ENCODE data around the gene PIP5KL1.

PIP5KL1 gene

DNA sequence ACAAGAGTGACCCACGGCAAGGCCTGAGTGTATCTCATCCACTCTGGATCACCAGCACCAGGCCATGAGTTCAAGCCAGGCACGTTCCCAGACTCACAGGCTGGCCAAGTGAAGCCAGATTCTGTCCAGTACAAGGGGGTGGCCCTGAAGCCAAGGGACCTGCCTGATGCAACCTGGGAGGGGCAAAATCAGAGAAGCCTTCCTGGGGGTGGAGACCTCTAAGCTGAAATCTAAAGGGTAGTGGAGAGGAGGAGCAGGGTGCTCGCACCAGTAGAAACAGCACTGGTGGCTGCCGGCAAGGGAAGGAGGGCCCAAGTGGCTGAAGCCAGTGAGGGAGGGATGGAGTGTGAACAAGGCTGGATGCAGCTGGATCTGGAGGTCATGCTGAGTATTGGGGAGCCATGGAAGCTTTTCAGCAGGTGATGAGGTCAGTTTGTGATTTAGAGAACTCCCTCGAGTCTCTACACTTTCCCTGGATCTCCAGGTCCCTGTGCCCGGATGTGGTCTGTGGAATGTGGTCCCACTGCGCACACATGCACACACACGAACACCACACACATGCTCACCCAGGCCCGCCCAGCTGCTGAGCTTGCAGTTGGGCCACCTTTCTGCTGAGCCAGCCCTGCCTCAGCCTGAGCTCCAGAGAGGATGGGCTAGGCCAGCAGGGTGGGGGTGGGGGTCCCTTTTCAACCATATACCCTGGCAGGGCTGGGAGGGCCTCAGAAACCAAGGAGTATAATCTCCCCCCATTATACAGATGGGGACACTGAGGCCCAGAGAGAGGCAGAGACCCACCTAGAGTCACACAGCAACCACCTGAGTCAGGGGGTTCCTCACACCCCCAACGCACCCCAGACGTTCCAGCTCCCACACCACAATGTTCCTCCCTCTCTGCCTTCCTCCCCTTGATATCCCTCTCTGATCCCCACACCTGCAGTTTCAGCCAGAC is 1.6 kb downstream of the PIP5KL1 start:
- no peak overlapping the region for H3K4me2 ChIP-seq (ENCODE audit: low read depth, low read length, poor library complexity, severe bottlenecking)
- no peaks in the 10 kb centered on the region for H3K36me3 ChIP-seq (ENCODE audit: insufficient read depth, low read length)
- TF ChIP-seq EZH2phosphoT487 (IDR thresholded peaks at IDR 0.05; ENCODE audit: borderline replicate concordance): no peak
- TF ChIP-seq, protein P1, sequence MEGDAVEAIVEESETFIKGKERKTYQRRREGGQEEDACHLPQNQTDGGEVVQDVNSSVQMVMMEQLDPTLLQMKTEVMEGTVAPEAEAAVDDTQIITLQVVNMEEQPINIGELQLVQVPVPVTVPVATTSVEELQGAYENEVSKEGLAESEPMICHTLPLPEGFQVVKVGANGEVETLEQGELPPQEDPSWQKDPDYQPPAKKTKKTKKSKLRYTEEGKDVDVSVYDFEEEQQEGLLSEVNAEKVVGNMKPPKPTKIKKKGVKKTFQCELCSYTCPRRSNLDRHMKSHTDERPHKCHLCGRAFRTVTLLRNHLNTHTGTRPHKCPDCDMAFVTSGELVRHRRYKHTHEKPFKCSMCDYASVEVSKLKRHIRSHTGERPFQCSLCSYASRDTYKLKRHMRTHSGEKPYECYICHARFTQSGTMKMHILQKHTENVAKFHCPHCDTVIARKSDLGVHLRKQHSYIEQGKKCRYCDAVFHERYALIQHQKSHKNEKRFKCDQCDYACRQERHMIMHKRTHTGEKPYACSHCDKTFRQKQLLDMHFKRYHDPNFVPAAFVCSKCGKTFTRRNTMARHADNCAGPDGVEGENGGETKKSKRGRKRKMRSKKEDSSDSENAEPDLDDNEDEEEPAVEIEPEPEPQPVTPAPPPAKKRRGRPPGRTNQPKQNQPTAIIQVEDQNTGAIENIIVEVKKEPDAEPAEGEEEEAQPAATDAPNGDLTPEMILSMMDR (conservative IDR thresholded peaks at IDR 0.05; ENCODE audit: low read length): no peak
- H3K9me3 ChIP-seq (ENCODE audit: insufficient read depth, low read depth, low read length): no peaks in the 10 kb centered on the region
- no peaks in the 10 kb centered on the region; the same call in 1 of the 2 replicates for H3K79me2 ChIP-seq (ENCODE audit: insufficient read depth, low read length)
- no peak overlapping the region for H3K9ac ChIP-seq (ENCODE audit: low read depth, low read length, poor library complexity, severe bottlenecking)
- no peaks in the 10 kb centered on the region for H4K20me1 ChIP-seq (ENCODE audit: insufficient read depth, low read length, poor library complexity, severe bottlenecking)
- H2AFZ ChIP-seq (ENCODE audit: low read length): no peak overlapping the region
- H3F3A ChIP-seq (ENCODE audit: low read depth): no peaks in the 10 kb centered on the region
- H3K4me3 ChIP-seq (ENCODE audit: low read length, poor library complexity, severe bottlenecking): no peak overlapping the region
- H3K9me2 ChIP-seq (replicated peaks; ENCODE audit: low read depth, low read length): no peaks in the 10 kb centered on the region
- no peaks in the 10 kb centered on the region for H3K4me1 ChIP-seq (ENCODE audit: insufficient read depth, low read length, poor library complexity, severe bottlenecking)
- no peaks in the 10 kb centered on the region for H3K27me3 ChIP-seq (ENCODE audit: insufficient read depth, low read length, poor library complexity, severe bottlenecking)

DNA sequence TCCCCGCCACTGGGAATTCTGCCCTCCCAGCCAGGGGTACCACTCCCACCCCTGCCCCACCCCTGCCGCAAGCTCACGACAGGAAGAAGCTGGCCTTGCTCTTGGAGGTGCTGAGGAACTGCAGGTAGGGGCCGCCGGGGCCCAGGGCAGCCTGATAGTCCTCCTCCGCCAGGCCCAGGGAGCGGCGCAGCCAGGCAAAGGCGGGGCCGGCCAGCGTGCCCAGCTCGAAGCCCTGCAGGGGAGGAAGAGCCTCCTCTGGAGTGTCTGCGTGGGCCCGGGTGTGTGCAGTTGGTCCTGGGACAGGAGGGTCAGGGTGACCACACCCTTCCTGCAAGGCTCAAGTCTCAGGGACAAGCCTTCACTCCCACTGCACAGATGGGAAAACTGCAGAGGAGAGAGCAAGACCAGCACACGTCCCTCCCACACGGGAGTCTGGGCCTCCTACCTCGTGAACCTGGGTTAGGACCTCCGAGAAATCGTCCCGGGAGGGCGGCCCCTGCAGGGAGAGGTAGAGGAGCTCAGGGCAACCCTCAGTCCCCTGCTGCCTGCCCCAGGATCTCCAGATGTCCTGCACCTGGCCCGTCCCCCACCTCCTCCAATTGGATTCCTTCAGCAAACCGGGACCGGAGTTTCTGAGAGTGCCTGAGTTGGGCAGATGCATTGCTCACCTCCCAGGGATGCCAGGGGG is 2.4 kb downstream of the PIP5KL1 start:
- no peaks in the 10 kb centered on the region for H3K4me1 ChIP-seq (ENCODE audit: insufficient read depth, low read length, poor library complexity, severe bottlenecking)
- TF ChIP-seq EZH2phosphoT487 (IDR thresholded peaks at IDR 0.05; ENCODE audit: borderline replicate concordance): no peak
- TF ChIP-seq, protein P1 (conservative IDR thresholded peaks at IDR 0.05; ENCODE audit: low read length): no peak

DNA sequence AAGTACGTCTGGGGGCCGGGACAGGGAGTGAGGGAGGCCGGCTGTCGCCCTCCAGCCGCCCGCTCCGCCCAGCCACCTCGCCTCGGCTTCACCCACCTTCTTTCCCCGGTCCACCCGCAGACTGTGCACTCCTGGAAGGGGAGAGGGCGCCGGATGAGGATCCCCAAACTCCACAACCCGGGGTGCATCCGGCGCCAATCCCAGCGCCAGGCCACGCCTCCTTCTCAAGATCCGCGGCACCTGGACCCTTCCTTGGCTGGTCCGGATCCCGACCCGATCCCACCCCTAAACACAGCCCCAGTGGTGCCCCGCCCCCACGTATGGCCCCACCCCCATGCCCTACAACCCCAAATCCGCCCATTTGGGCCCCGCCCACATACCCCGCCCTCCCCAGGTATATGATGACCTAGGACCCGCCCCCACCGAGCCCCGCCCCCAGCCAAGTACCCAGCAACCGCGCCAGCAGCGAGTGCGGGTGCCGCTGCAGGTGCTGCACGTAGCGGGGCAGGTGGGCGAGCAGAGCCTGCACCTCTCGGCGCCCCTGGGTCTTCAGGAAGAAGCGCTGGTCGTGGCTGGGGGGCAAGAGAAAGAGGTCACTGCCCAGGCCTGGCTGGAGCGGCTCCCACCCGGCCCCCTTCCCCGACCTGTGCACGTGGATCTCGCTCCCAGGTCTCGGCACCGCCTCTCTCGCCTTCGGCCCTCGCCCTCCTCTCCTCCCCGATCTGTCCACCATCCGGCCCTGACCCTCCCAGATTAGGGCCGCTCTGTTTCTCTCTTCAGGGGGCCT is 3.2 kb downstream of the PIP5KL1 start:
- H2AFZ ChIP-seq (ENCODE audit: low read length): no peak overlapping the region
- H3K79me2 ChIP-seq (ENCODE audit: insufficient read depth, low read length): no peaks in the 10 kb centered on the region
- no peaks in the 10 kb centered on the region for H3K27me3 ChIP-seq (ENCODE audit: insufficient read depth, low read length, poor library complexity, severe bottlenecking)
- H3K9me3 ChIP-seq (ENCODE audit: insufficient read depth, low read depth, low read length): no peaks in the 10 kb centered on the region
- no peaks in the 10 kb centered on the region for H3F3A ChIP-seq (ENCODE audit: low read depth)
- no peaks in the 10 kb centered on the region for H3K36me3 ChIP-seq (ENCODE audit: insufficient read depth, low read length)
- H3K9me2 ChIP-seq (replicated peaks; ENCODE audit: low read depth, low read length): no peaks in the 10 kb centered on the region
- no peak overlapping the region for H3K4me3 ChIP-seq (ENCODE audit: low read length, poor library complexity, severe bottlenecking)
- no peaks in the 10 kb centered on the region for H4K20me1 ChIP-seq (ENCODE audit: insufficient read depth, low read length, poor library complexity, severe bottlenecking)
- no peak overlapping the region for H3K4me2 ChIP-seq (ENCODE audit: low read depth, low read length, poor library complexity, severe bottlenecking)
- no peak overlapping the region for H3K9ac ChIP-seq (ENCODE audit: low read depth, low read length, poor library complexity, severe bottlenecking)
- TF ChIP-seq EZH2phosphoT487 (IDR thresholded peaks at IDR 0.05; ENCODE audit: borderline replicate concordance): no peak
- TF ChIP-seq, protein P1 (conservative IDR thresholded peaks at IDR 0.05; ENCODE audit: low read length): no peak
- H3K4me1 ChIP-seq (ENCODE audit: insufficient read depth, low read length, poor library complexity, severe bottlenecking): no peaks in the 10 kb centered on the region

More for the DNA sequence above, 2.4 kb downstream of the PIP5KL1 start:
- Histone ChIP-seq H3K9me2 (replicated peaks; ENCODE audit: low read depth, low read length) (no peaks in the 10 kb centered on the region), H2AFZ (ENCODE audit: low read length) (no peak overlapping the region), H3K9ac (ENCODE audit: low read depth, low read length, poor library complexity, severe bottlenecking) (no peak overlapping the region), H3K36me3 (ENCODE audit: insufficient read depth, low read length) (no peaks in the 10 kb centered on the region), H3F3A (ENCODE audit: low read depth) (no peaks in the 10 kb centered on the region), H4K20me1 (ENCODE audit: insufficient read depth, low read length, poor library complexity, severe bottlenecking) (no peaks in the 10 kb centered on the region), H3K27me3 (ENCODE audit: insufficient read depth, low read length, poor library complexity, severe bottlenecking) (no peaks in the 10 kb centered on the region), H3K79me2 (ENCODE audit: insufficient read depth, low read length) (no peaks in the 10 kb centered on the region), H3K4me3 (ENCODE audit: low read length, poor library complexity, severe bottlenecking) (no peak overlapping the region), H3K4me2 (ENCODE audit: low read depth, low read length, poor library complexity, severe bottlenecking) (no peak overlapping the region), H3K9me3 (ENCODE audit: insufficient read depth, low read depth, low read length) (no peaks in the 10 kb centered on the region)
